Measurements from ENCODE around the gene RTL10.

Gene RTL10

DNA sequence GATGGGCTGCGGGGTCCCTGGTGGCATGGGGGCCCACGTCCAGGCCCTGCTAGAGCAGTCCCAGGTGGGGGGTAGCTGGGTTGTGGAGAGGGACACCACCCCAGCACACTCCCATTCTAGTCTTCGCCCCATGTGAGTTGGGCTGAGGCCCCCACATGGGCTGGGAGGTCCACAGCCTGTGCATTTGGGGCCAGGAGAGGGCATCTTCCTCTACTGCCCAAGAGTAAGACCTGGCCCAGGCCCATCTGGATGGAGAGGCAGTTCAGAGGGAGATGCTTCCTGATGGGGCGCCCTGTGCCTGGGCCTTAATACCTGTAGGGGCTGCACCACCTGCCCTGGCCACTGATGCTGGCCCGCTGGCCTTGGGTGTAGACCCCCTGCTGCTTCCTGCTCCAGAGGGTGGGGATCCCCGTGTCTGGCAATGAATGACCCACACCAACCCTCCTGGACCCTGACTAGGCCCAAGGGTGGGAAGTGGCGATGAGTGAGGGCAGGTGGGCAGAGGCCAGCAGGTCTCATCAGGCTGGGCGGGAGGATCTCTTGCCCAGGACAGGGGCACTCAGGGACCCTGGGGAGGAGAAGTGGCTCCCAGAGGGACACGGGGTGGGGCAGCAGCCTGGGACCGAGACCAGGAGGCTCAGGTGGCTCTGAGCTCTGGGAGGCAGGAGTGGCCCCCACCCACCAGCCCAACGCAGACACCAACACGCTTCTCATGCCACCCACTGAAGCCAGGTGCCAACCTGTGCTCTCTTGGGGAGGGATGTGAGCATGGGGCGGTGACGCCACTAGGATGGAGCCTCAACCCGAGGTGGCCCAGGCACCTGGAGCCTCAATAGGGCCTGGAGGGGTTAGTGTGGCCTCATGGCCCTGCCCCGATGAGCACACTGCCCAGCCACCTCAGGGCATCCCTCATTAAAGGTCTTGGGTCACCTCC, 17.4 kb upstream of the RTL10 start:
- H3K4me1 ChIP-seq (ENCODE audit: insufficient read depth, low read length): peaks cover 6% of the 10 kb centered on the region; the same call in 1 of the 2 replicates
- no peak overlapping the region for H3K4me3 ChIP-seq (ENCODE audit: low read length)
- no peak overlapping the region for H3K27ac ChIP-seq (ENCODE audit: low read length)
- no peak overlapping the region for H3K9ac ChIP-seq (ENCODE audit: low read depth, low read length)
- H3K9me3 ChIP-seq (ENCODE audit: insufficient read depth, low read depth, low read length): no peaks in the 10 kb centered on the region
- H3K27me3 ChIP-seq (ENCODE audit: insufficient read depth, low read length): no peaks in the 10 kb centered on the region
- no peaks in the 10 kb centered on the region for H3K36me3 ChIP-seq (ENCODE audit: insufficient read depth, low read depth, low read length)

DNA sequence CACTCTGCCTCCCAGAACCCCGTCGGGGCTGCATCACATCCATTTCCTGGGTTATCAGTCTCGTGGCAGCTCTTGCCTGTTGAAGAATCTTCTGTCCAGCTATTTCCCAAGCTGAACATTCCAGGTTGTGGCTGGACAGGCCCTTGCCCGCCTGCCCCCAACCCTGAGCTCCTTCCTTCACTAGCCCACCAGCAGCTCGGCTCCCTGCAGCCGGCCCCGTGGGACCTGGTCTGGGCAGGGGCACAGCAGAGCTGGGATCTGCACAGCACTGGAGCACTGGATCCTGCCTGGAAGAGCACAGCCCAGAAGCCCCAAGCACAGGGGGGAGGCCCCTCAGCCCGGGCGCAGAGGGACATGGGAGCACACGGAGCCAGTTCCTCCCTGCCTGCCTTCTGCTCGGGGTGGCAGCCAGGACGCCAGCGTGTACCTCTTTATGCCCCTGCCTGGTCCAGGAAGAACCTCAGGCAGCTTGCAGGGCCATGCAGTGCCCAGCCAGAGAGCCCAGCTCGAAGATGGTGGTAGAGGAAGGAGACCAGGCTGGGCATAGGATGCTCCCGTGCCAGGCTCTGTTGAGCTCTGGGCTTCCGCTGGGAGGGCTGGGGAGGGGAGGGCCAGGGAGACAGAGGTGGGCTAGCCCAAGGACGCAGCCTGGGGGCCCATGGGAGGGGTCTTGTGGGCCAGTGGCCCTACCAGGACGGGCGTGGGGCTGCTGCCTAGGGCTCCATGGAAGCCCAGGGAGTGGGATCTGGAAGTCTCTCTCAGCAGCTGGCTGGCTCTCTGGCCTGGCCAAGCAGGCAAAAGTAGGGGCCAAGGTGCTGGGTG, 16.6 kb upstream of the RTL10 start:
- Histone ChIP-seq H3K27me3 (ENCODE audit: insufficient read depth, low read length) (no peaks in the 10 kb centered on the region), H3K9ac (ENCODE audit: low read depth, low read length) (no peak overlapping the region), H3K4me3 (ENCODE audit: low read length) (no peak overlapping the region), H3K4me1 (ENCODE audit: insufficient read depth, low read length) (peaks cover 6% of the 10 kb centered on the region; the same call in 1 of the 2 replicates), H3K9me3 (ENCODE audit: insufficient read depth, low read depth, low read length) (no peaks in the 10 kb centered on the region), H3K27ac (ENCODE audit: low read length) (no peak overlapping the region), H3K36me3 (ENCODE audit: insufficient read depth, low read depth, low read length) (no peaks in the 10 kb centered on the region)

DNA sequence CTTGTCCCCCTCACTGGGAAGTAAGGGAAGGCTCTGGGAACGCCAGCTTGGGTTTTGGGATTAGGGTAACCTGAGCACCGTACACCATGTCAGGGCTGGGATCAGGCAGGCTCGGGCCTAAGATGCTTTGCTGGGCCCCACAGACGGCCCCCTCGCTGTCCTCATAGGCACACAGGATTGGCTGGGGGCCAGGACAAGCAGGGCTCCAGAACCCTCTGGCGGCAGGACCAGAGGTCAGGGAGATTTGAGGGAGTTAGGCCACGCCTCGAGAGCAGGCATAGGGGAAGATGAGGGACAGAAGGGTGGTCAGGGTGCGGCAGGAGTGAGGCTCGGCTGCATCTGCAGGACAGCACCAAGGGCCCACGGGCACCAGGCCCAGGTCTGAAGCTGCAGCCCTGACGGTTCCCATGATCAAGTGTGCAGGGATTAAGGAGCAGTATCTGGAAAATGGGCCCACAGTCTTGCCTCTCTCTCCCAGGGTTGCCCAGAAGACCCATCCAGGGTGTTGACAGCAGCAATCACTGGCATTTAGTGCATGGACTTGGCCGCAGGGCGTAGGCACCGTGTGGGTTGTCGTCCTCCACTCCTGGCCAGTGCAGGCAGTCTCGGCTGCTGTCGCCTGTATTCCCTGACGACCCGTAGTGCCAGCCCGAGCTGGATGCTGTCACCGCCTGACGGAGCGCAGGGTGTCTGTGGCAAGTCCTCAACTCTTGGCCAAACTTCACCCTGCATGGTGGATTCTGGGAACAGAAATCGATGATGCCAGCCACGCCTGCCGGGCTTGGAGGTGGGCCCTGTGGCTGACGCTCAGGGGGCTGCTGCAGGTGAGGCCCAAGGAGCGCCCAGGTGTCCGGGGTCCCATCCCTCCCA, 15.7 kb upstream of the RTL10 start:
- H3K9ac ChIP-seq (ENCODE audit: low read depth, low read length): no peak overlapping the region
- peaks cover 6% of the 10 kb centered on the region; the same call in 1 of the 2 replicates for H3K4me1 ChIP-seq (ENCODE audit: insufficient read depth, low read length)
- H3K4me3 ChIP-seq (ENCODE audit: low read length): no peak overlapping the region
- no peaks in the 10 kb centered on the region for H3K27me3 ChIP-seq (ENCODE audit: insufficient read depth, low read length)
- H3K27ac ChIP-seq (ENCODE audit: low read length): no peak overlapping the region
- no peaks in the 10 kb centered on the region for H3K36me3 ChIP-seq (ENCODE audit: insufficient read depth, low read depth, low read length)
- H3K9me3 ChIP-seq (ENCODE audit: insufficient read depth, low read depth, low read length): no peaks in the 10 kb centered on the region

DNA sequence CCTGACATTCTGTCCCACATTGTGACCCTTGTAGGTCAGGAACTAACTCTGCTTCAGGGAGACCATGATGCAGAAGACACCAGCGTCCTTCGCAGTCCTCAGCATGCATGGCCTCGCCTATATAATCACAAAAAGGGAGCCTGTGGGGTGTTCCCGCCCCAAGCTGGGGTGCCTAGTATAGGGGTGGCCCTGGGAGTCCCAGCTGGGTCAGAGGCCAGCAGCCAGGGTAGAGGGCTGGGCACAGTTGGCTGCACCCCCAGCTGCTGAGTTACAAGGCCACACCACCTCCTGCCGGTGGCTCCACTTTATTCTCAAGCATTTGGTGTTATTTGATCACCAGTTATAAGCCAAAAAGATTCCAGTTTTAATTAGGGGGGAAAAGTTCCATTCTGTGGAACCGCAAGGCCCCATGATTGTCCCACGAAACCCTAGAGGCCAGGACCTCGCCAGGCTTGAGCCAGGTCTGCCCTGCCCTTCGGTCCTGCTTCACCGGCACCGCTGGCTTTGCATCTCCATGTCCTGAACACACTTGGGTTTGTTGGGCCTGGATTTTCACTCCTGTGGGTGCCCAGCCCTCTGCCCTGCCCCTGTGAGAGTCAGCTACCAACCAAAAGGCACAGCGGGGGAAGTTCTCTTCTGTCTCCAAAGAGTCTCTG, 15.0 kb upstream of the RTL10 start:
- H3K9me3 ChIP-seq (ENCODE audit: insufficient read depth, low read depth, low read length): no peaks in the 10 kb centered on the region
- H3K36me3 ChIP-seq (ENCODE audit: insufficient read depth, low read depth, low read length): no peaks in the 10 kb centered on the region
- no peaks in the 10 kb centered on the region for H3K27me3 ChIP-seq (ENCODE audit: insufficient read depth, low read length)
- H3K9ac ChIP-seq (ENCODE audit: low read depth, low read length): no peak overlapping the region
- no peak overlapping the region for H3K4me3 ChIP-seq (ENCODE audit: low read length)
- H3K4me1 ChIP-seq (ENCODE audit: insufficient read depth, low read length): peaks cover 6% of the 10 kb centered on the region; the same call in 1 of the 2 replicates
- no peak overlapping the region for H3K27ac ChIP-seq (ENCODE audit: low read length)

DNA sequence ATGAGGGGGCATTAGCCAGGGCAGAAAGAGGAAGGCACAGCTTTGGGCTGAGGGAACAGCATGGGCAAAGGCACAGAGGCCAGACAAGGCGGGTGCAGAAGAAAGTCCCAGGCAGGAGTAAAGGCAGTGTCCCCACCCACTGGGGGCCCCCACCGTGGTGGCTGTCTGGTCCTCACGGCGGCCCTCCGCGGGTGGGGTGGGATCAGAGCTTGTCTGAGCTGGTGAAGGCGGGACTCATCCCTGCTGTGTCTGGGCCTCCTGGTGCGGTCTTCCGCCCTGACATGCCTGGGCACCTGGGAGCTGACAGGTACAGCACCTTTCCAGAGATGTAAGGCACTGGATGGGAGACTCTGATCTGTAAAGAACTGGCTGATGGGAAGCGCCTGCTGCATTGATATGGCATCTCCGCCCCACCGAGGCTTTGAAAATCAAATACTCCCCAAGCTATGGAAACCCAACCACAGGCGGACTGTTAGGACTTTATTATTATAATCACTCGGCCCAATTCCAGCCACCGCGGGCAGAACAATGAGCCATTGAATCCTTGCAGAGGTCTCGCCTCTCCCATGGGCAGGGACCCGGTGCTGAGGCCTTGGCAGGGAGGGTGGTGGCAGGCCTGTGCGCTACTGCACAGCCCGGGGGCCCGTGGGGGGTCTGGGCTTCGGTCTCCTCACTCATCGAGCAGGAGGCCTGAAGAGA, 14.2 kb upstream of the RTL10 start:
- no peaks in the 10 kb centered on the region for H3K9me3 ChIP-seq (ENCODE audit: insufficient read depth, low read depth, low read length)
- H3K9ac ChIP-seq (ENCODE audit: low read depth, low read length): no peak overlapping the region
- no peak overlapping the region for H3K4me3 ChIP-seq (ENCODE audit: low read length)
- no peaks in the 10 kb centered on the region for H3K36me3 ChIP-seq (ENCODE audit: insufficient read depth, low read depth, low read length)
- H3K4me1 ChIP-seq (ENCODE audit: insufficient read depth, low read length): peaks cover 6% of the 10 kb centered on the region; the same call in 1 of the 2 replicates
- no peaks in the 10 kb centered on the region for H3K27me3 ChIP-seq (ENCODE audit: insufficient read depth, low read length)
- no peak overlapping the region for H3K27ac ChIP-seq (ENCODE audit: low read length)

DNA sequence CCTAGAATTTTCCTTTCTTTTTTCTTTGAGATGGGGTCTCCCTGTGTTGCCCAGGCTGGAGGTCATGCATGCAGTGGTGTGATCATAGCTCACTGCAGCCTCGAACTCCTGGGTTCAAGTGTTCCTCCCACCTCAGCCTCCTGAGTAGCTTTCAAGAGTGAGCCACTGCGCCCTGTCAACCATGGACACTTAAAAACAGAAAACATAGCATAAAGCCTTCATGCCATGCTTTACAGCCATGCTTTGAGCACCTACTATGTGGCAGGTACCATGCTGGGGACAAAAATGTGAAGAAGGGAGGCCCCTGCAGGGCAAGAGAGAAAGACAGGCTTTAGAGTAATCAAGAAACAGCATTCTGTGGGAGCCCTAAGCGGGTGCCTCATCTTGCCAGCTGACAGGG, 13.7 kb upstream of the RTL10 start:
- Histone ChIP-seq H3K4me3 (ENCODE audit: low read length) (no peak overlapping the region), H3K9me3 (ENCODE audit: insufficient read depth, low read depth, low read length) (no peaks in the 10 kb centered on the region), H3K27me3 (ENCODE audit: insufficient read depth, low read length) (no peaks in the 10 kb centered on the region), H3K36me3 (ENCODE audit: insufficient read depth, low read depth, low read length) (no peaks in the 10 kb centered on the region), H3K27ac (ENCODE audit: low read length) (no peak overlapping the region), H3K9ac (ENCODE audit: low read depth, low read length) (no peak overlapping the region), H3K4me1 (ENCODE audit: insufficient read depth, low read length) (peaks cover 6% of the 10 kb centered on the region; the same call in 1 of the 2 replicates)

DNA sequence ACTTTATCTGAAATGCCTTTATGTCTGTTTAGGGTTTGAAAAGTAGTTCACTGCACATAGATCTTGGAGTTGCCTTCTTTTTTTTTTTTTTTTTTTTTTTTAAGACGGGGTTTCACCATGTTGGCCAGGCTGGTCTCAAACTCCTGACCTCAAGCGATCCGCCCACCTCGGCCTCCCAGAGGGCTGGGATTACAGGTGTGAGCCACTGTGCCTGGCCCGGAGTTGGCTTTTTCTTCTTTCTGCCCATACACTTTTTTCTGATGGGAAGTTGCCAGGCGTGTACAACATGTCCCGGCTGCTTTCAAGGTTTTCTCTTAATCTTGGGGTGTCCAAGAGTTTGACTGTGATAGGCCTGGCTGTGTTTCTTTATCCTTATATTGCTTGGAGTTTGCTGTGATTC, 12.9 kb upstream of the RTL10 start:
- Histone ChIP-seq H3K27ac (ENCODE audit: low read length) (no peak overlapping the region), H3K9me3 (ENCODE audit: insufficient read depth, low read depth, low read length) (no peaks in the 10 kb centered on the region), H3K36me3 (ENCODE audit: insufficient read depth, low read depth, low read length) (no peaks in the 10 kb centered on the region), H3K27me3 (ENCODE audit: insufficient read depth, low read length) (no peaks in the 10 kb centered on the region), H3K4me1 (ENCODE audit: insufficient read depth, low read length) (peaks cover 6% of the 10 kb centered on the region; the same call in 1 of the 2 replicates), H3K9ac (ENCODE audit: low read depth, low read length) (no peak overlapping the region), H3K4me3 (ENCODE audit: low read length) (no peak overlapping the region)

DNA sequence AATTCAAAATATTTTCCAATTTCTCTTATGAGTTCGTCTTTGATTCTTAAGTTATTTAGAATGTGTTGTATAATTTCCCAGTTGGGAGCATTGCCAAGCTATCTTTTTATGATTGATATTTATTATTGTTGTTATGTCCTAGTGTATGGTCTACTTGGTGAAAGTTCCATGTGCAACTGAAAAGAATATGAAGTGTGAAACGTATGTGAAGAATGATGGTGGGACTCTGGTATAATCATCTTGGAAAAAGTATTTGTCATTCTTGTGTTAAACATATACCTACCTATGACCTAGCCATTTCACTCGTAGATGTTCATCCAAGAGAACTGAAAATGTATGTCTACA, 12.0 kb upstream of the RTL10 start:
- Histone ChIP-seq H3K9ac (ENCODE audit: low read depth, low read length) (no peak overlapping the region), H3K27me3 (ENCODE audit: insufficient read depth, low read length) (no peaks in the 10 kb centered on the region), H3K4me1 (ENCODE audit: insufficient read depth, low read length) (peaks cover 6% of the 10 kb centered on the region; the same call in 1 of the 2 replicates), H3K36me3 (ENCODE audit: insufficient read depth, low read depth, low read length) (no peaks in the 10 kb centered on the region), H3K4me3 (ENCODE audit: low read length) (no peak overlapping the region), H3K9me3 (ENCODE audit: insufficient read depth, low read depth, low read length) (no peaks in the 10 kb centered on the region), H3K27ac (ENCODE audit: low read length) (no peak overlapping the region)

DNA sequence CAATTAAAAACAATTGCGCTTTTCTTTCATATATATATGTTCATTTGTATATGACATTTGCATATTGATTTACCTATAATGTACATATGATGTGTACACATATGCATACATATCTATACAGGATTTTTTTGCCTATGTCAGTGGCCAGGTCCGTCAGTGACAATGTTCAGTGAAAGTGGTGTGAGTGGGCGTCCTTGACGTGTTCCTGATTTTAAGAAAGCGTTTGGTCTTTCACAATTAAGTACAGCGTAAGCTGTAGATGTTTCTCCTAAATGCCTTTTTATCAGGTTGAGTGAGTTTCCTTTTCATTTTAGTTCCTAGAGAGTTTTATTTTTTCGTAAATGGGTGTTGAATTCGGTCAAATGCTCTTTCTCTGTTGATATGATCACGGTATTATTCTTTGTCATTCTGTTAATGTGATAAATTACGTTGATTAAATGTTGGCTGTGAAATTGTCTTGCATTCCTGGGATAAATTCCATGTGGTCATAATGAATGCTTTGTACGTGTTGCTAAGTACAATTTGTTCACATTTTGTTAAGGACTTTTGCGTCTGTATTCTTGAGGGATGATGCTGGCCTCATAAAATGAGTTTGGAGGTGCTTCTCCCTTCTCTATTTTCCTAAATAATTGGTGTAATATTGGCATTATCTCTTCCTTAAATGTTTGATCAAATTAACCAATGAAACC, 10.6 kb upstream of the RTL10 start:
- H3K4me3 ChIP-seq (ENCODE audit: low read length): no peak overlapping the region
- H3K9ac ChIP-seq (ENCODE audit: low read depth, low read length): no peak overlapping the region
- H3K4me1 ChIP-seq (ENCODE audit: insufficient read depth, low read length): peaks cover 6% of the 10 kb centered on the region; the same call in 1 of the 2 replicates
- no peaks in the 10 kb centered on the region for H3K9me3 ChIP-seq (ENCODE audit: insufficient read depth, low read depth, low read length)
- no peaks in the 10 kb centered on the region for H3K27me3 ChIP-seq (ENCODE audit: insufficient read depth, low read length)
- H3K27ac ChIP-seq (ENCODE audit: low read length): no peak overlapping the region
- H3K36me3 ChIP-seq (ENCODE audit: insufficient read depth, low read depth, low read length): no peaks in the 10 kb centered on the region

DNA sequence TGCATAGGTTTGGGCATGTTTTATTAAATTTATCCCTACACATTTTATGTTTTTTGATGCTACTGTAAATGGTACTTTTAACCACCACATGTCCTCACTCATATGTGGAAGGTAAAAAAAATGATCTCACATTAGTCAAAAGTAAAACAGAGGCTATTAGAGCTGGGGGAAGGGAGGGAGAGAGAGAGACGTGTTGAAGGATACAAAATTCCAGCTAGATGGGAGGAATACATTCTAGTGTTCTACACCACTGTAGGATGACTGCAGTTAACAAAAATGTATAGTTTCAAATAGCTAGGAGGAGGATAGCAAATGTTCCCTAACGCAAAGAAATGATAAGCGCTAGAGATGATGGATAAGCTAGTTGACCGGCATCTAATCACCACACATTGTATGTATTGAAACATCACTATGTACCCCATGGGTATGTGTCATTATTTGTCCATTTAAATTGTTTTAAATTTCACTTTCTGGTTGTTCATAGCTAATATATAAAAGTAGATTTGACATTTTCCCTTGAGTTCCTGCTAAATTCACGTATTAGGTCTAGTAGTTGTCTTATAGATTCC, 9.9 kb upstream of the RTL10 start:
- no peaks in the 10 kb centered on the region for H3K9me3 ChIP-seq (ENCODE audit: insufficient read depth, low read depth, low read length)
- H3K4me3 ChIP-seq (ENCODE audit: low read length): no peak overlapping the region
- H3K36me3 ChIP-seq (ENCODE audit: insufficient read depth, low read depth, low read length): no peaks in the 10 kb centered on the region
- H3K4me1 ChIP-seq (ENCODE audit: insufficient read depth, low read length): peaks cover 6% of the 10 kb centered on the region; the same call in 1 of the 2 replicates
- no peak overlapping the region for H3K9ac ChIP-seq (ENCODE audit: low read depth, low read length)
- no peaks in the 10 kb centered on the region for H3K27me3 ChIP-seq (ENCODE audit: insufficient read depth, low read length)
- H3K27ac ChIP-seq (ENCODE audit: low read length): no peak overlapping the region
